Effector memory CD8-positive, alpha-beta T cell (primary cell): ENCODE measurements around the gene SFXN2.
A peak's percentile ranks its signal among the peaks of the same experiment; 100 is the strongest.
"Not testable (repeated sequence)": the region's sequence is repeated elsewhere in the genome, so short reads cannot be mapped to it uniquely, and the experiment has no call there.

ENCODE experiments used
- ATAC-seq: fragments of 150-1000 bp; cut with Tn5 transposase; replicated peaks from 2 replicates; pipeline ENCODE4 v1.10.0; 2021; ENCODE audit warnings: mild to moderate bottlenecking, moderate library complexity
- DNase-seq, 3 experiments: peaks; one replicate each; pipeline ENCODE4 v3.0.0; 2021
- H3K27ac Mint-ChIP-seq, 2 donors: one replicate each; pipeline ENCODE4 v1.8.0; 2022; ENCODE audit warnings: mild to moderate bottlenecking in 2 of 2, mixed read lengths in 2 of 2, moderate library complexity in 2 of 2
- H3K27me3 Mint-ChIP-seq, 2 donors: one replicate each; pipeline ENCODE4 v1.8.0; 2022; ENCODE audit warnings: mixed read lengths in 2 of 2
- H3K36me3 Mint-ChIP-seq: one replicate; pipeline ENCODE4 v1.8.0; 2022; ENCODE audit warnings: mild to moderate bottlenecking, moderate library complexity, mixed read lengths; ENCODE audit not compliant: insufficient read depth
- H3K4me1 Mint-ChIP-seq, 2 donors: one replicate each; pipeline ENCODE4 v1.8.0; 2022; ENCODE audit warnings: low read depth in 2 of 2, mixed read lengths in 2 of 2
- H3K4me3 Mint-ChIP-seq, 2 donors: one replicate each; pipeline ENCODE4 v1.8.0; 2022; ENCODE audit warnings: mild to moderate bottlenecking in 2 of 2, mixed read lengths in 2 of 2, moderate library complexity in 2 of 2
- H3K9me3 Mint-ChIP-seq, 2 donors: one replicate each; pipeline ENCODE4 v1.8.0; 2022; ENCODE audit warnings: mixed read lengths in 2 of 2

The SFXN2 gene

DNA sequence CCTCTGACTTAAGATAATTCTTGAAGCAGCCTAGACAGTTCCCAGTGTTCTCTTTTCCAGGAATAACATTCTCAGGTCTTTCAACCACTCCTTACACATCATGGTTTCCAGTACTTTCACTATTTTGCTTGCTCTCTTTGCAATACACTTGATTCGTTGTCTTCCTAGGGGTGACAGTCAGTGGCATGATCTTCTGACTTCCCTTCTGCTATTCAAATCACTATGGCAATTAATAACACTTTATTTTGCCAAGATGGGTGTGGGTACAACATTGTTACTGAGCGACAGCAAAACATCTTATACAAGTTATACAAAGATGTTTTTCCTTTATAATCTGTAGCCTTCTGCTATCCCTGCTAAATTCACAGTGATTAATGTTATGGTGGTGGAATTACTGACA is 15.5 kb upstream of the SFXN2 start:
- no peaks in the 10 kb centered on the region for H3K9me3 Mint-ChIP-seq
- no peak overlapping the region for H3K27ac Mint-ChIP-seq
- no peak overlapping the region for H3K4me3 Mint-ChIP-seq
- H3K4me1 Mint-ChIP-seq: no peaks in the 10 kb centered on the region
- H3K36me3 Mint-ChIP-seq: peaks cover 25% of the 10 kb centered on the region
- no peaks in the 10 kb centered on the region for H3K27me3 Mint-ChIP-seq
- no peak for ATAC-seq
- DNase-seq: no peak

- Mint-ChIP-seq H3K9me3 (no peaks in the 10 kb centered on the region), H3K4me1 (peaks cover 0 to 5% of the 10 kb centered on the region in 2 donors), H3K27ac (no peak overlapping the region), H3K36me3 (peaks cover 21% of the 10 kb centered on the region), H3K27me3 (no peaks in the 10 kb centered on the region), H3K4me3 (no peak overlapping the region)
- ATAC-seq (no peak), DNase-seq (no peak)
These were observed 13.2 kb upstream of the SFXN2 start for GRCh38 chr10:102701272-102701671.

DNA sequence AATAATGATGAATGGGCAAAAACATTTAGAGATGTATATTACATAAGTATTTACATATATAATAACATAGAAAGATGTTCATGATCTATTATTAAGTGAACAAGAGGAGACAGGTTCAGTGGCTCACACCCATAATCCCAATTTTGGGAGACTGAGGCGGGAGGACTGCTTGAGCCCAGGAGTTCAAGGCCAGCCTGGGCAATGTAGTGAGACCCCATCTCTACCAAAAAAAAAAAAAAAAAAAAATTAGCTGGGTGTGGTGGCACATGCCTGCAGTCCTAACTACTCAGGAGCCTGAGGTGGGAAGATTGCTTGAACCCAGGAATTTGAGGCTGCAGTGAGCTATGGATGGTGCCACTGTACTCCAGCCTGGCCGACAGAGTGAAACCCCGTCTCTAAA is 12.6 kb upstream of the SFXN2 start:
- peaks cover under 1 to 5% of the 10 kb centered on the region in 2 donors for H3K4me1 Mint-ChIP-seq
- peaks cover 21% of the 10 kb centered on the region for H3K36me3 Mint-ChIP-seq
- no peak for ATAC-seq
- DNase-seq: no peak
- H3K4me3 Mint-ChIP-seq: no peak overlapping the region
- H3K27me3 Mint-ChIP-seq: no peaks in the 10 kb centered on the region
- H3K9me3 Mint-ChIP-seq: no peaks in the 10 kb centered on the region
- H3K27ac Mint-ChIP-seq: no peak overlapping the region

DNA sequence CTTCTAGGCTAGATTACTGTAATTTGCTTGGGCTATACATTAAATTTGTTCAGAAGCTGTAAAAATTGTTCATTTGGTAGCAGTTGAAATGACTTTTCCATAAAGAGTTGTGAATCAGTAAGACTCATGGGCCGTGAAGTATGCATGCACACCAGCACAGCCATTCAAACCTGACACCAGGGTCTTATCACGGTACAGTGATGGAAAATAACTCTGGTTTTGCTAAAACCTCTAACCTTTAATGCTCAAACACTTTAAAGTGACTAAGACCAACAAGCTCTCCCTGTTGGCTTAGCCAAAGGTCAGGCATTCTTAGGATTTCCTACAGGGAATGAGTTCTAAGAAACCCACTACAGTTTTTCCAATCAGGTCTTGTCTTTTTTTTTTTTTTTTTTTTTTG is 11.7 kb upstream of the SFXN2 start:
- H3K27ac Mint-ChIP-seq: no peak overlapping the region
- ATAC-seq: no peak
- no peaks in the 10 kb centered on the region for H3K27me3 Mint-ChIP-seq
- DNase-seq: no peak
- peaks cover 8% of the 10 kb centered on the region in 2 donors for H3K4me1 Mint-ChIP-seq
- no peaks in the 10 kb centered on the region for H3K9me3 Mint-ChIP-seq
- H3K4me3 Mint-ChIP-seq: no peak overlapping the region
- peaks cover 18% of the 10 kb centered on the region for H3K36me3 Mint-ChIP-seq

DNA sequence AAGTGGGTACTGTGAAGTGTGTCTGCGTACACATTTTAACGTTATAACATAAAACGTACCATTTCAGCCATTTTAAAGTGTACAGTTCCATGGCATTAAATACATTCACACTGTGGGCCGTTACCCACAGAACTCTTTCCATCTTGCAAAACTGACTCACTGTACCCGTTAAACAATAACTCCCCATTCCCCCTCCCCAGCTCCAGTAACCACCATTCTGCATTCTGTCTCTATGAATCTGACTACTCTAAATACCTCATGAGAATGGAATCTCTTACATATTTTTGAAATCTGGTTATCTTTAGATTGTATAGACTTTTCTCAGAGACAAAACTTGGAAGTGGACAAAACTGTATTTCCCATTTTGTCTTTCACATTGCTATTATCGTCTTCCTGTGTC is 9.5 kb upstream of the SFXN2 start:
- Mint-ChIP-seq H3K4me1 (peaks cover 8% of the 10 kb centered on the region in 2 donors), H3K36me3 (peaks cover 12% of the 10 kb centered on the region), H3K4me3 (no peak overlapping the region), H3K27ac (no peak overlapping the region), H3K27me3 (no peaks in the 10 kb centered on the region), H3K9me3 (no peaks in the 10 kb centered on the region)
- no peak for ATAC-seq
- no peak for DNase-seq

- Mint-ChIP-seq H3K36me3 (peaks cover 9% of the 10 kb centered on the region), H3K4me1 (peaks cover 8 to 12% of the 10 kb centered on the region in 2 donors), H3K27ac (no peak overlapping the region), H3K4me3 (peak overlapping the region in 1 of 2 donors; percentile 52), H3K27me3 (no peaks in the 10 kb centered on the region), H3K9me3 (no peaks in the 10 kb centered on the region)
- ATAC-seq (no peak), DNase-seq (no peak)
These were observed 8.9 kb upstream of the SFXN2 start for GRCh38 chr10:102705531-102705930.

GRCh38 chr10:102710609-102711008 is 3.8 kb upstream of the SFXN2 start:
- no peak for DNase-seq
- Mint-ChIP-seq H3K4me3 (peak overlapping the region; percentile 6 to 92), H3K27me3 (no peaks in the 10 kb centered on the region)

DNA sequence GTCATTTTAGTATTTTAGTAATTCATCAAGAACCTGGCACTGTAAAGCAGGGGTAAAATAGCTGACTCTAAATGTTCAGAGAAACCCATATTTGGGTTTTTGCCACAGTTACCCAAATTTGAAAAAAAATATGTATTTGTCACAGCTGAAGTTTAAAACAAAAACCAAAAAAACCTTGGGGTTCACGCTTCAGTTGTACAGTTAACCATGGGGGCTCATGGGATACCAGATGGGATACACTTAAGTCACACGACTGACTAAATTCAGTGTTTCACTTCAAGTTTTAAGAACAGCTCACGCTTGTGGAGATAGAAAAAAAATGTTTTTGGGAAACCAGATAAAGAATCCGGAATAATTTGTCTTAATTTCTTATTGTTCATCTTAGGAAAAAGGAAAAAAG is 2.3 kb upstream of the SFXN2 start:
- no peak for DNase-seq
- Mint-ChIP-seq H3K4me1 (peaks cover 28 to 29% of the 10 kb centered on the region in 2 donors), H3K9me3 (no peaks in the 10 kb centered on the region), H3K4me3 (peak overlapping the region; percentile 87 to 92), H3K27ac (peak overlapping the region; percentile 52 to 95), H3K27me3 (no peaks in the 10 kb centered on the region), H3K36me3 (peaks cover 19% of the 10 kb centered on the region)
- no peak for ATAC-seq

More at GRCh38 chr10:102710609-102711008, 3.8 kb upstream of the SFXN2 start:
- no peak for ATAC-seq
- Mint-ChIP-seq H3K4me1 (peaks cover 22 to 27% of the 10 kb centered on the region in 2 donors), H3K9me3 (no peaks in the 10 kb centered on the region), H3K36me3 (peaks cover 19% of the 10 kb centered on the region), H3K27ac (peak overlapping the region; percentile 21 to 52)

GRCh38 chr10:102712843-102713538 is 1.4 kb upstream of the SFXN2 start:
- H3K27ac Mint-ChIP-seq: peak overlapping the region; percentile 95
- peaks cover 26% of the 10 kb centered on the region for H3K36me3 Mint-ChIP-seq
- peaks cover 27 to 35% of the 10 kb centered on the region in 2 donors for H3K4me1 Mint-ChIP-seq
- peak overlapping the region; percentile 87 to 92 for H3K4me3 Mint-ChIP-seq
- no peaks in the 10 kb centered on the region for H3K9me3 Mint-ChIP-seq
- ATAC-seq (no peak), DNase-seq (no peak)
- no peaks in the 10 kb centered on the region for H3K27me3 Mint-ChIP-seq

DNA sequence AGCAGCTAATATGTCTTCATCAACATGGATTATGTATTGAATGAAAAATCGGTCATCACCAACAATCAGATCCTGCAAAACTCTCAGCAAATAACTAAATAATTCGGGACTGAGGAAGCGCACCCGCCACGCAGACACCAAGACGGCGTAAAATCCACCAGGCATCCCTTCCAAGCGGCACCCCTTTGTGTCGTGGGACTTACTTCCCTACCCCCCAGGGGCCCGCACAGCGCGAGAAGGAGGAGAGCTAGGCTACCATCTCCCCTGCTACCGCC is 960 bp upstream of the SFXN2 start:
- ATAC-seq (no peak), DNase-seq (no peak)
- Mint-ChIP-seq H3K27ac (peak overlapping the region; percentile 95), H3K4me3 (peak overlapping the region; percentile 87 to 92), H3K27me3 (no peaks in the 10 kb centered on the region), H3K9me3 (no peaks in the 10 kb centered on the region), H3K36me3 (peaks cover 26% of the 10 kb centered on the region), H3K4me1 (peaks cover 29 to 36% of the 10 kb centered on the region in 2 donors)

- Mint-ChIP-seq H3K9me3 (no peaks in the 10 kb centered on the region), H3K27ac (peak within 1 kb of the TSS; percentile 95), H3K4me1 (peaks cover 29 to 36% of the 10 kb centered on the region in 2 donors), H3K36me3 (peaks cover 26% of the 10 kb centered on the region), H3K4me3 (peak within 1 kb of the TSS; percentile 87 to 92), H3K27me3 (no peaks in the 10 kb centered on the region)
- DNase-seq: peak; percentile 87 to 89 (median 87)
- ATAC-seq: peak; percentile 84
These were observed 419 bp upstream of the SFXN2 start, which contains the start of gene ARL3 for GRCh38 chr10:102713814-102714620. Gene ARL3, minus strand, starts transcription at chr10:102714397. Its CDS starts 122 bp downstream, at chr10:102714275.

DNA sequence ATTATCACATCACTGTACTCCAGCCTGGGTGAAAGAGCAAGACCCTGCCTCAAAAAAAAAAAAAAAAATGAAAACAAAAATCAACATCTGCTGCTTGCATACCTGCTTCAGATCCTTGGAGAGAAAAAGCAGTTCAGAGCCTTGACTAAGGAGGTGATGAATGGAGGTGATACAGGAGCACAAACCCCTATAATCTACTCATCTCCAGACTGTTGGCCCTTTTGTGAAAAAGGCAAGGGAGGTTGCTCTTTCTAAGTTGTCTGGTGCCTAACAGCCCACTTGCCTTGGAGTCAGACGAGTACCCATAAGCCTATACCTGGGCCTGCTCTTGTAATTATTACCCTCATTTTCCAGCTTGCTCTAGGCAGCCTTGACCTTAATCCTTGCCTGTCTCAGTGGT is 1.4 kb downstream of the SFXN2 start:
- peaks cover 25% of the 10 kb centered on the region for H3K36me3 Mint-ChIP-seq
- DNase-seq (no peak), ATAC-seq (no peak)
- H3K4me1 Mint-ChIP-seq: peaks cover 33 to 36% of the 10 kb centered on the region in 2 donors
- no peaks in the 10 kb centered on the region for H3K27me3 Mint-ChIP-seq
- H3K4me3 Mint-ChIP-seq: peak overlapping the region; percentile 32 to 92
- no peaks in the 10 kb centered on the region for H3K9me3 Mint-ChIP-seq
- H3K27ac Mint-ChIP-seq: no peak overlapping the region

DNA sequence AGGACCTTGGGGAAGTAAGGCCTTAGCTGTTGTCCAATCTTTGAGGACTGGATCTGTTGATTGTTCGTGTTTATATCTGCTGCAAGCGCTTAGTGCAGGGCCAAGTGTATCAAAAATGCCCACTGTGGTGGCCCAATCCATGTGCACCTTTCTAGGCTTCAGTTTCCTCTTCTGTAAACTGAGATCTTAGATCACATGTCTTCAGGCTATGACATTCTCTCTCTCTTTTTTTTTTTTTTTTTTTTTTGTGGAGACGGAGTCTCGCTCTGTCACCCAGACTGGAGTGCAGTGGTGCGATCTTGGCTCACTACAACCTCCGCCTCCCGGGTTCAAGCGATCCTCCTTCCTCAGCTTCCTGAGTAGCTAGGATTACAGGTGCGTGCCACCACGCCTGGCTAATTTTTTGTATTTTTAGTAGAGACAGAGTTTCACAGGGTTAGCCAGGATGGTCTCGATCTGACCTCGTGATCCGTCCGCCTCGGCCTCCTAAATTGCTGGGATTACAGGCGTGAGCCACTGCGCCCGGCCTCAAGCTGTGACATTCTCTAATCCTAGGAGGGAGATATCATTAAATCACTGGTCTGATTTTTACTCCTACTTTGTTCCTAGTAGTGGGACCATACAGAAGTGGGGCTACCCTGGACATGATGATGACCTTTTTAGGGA is 2.6 kb downstream of the SFXN2 start:
- H3K9me3 Mint-ChIP-seq, H3K27ac Mint-ChIP-seq, DNase-seq, ATAC-seq, H3K4me3 Mint-ChIP-seq, H3K27me3 Mint-ChIP-seq: not testable (repeated sequence)
- peaks cover 37% of the 10 kb centered on the region in 2 donors for H3K4me1 Mint-ChIP-seq
- peaks cover 25% of the 10 kb centered on the region for H3K36me3 Mint-ChIP-seq
